ENCODE results near the gene TPM3. TPM values are rescaled to one million over a fixed set of nuclear protein-coding genes. Genes with fewer than 3 reads are reported as not detected.

TPM3 gene
- total RNA-seq, 1 experiment from 2014 or later: 545 TPM

- intact Hi-C loops (cut with micrococcal nuclease; ENCODE audit: unreplicated experiment) (no loop called here), in situ Hi-C loops (cut with HindIII; ENCODE audit: low pct_unique_long_range_greater_than_20kb, low sequenced_read_pairs) (no loop called here)
- Histone ChIP-seq H3K27ac (ENCODE audit: low read length) (no peak overlapping the region), H3K4me3 (ENCODE audit: low read depth in 2 of 2, low read length in 2 of 2) (no peak overlapping the region), H3K9me3 (ENCODE audit: control insufficient read depth, insufficient read depth, low read depth, low read length) (no peaks in the 10 kb centered on the region), H3K36me3 (ENCODE audit: control insufficient read depth, insufficient read depth, low read length) (peaks cover 8% of the 10 kb centered on the region; the same call in 1 of the 2 replicates), H3K27me3 (ENCODE audit: control insufficient read depth, insufficient read depth, low read length) (no peaks in the 10 kb centered on the region), H3K4me1 (ENCODE audit: control insufficient read depth, insufficient read depth, low read length) (no peaks in the 10 kb centered on the region)
- no TSS peak for BruUV-seq (replicated peaks)
- no peak for ATAC-seq
- POLR2A ChIA-PET: interaction anchor here (0.6 kb wide), 2 partner anchors 11 to 13 kb away, joined by 3 to 8 read pairs; partner anchors contain the start of gene UBAP2L
- CTCF ChIA-PET: no interaction called here
- TF ChIP-seq REST (IDR thresholded peaks at IDR 0.05; ENCODE audit: insufficient read depth in 1 of 2, low read depth in 2 of 2, low read length in 1 of 2) (no peak), TCF7L2 (IDR thresholded peaks at IDR 0.05; ENCODE audit: low read depth, low read length) (no peak), SIN3A (IDR thresholded peaks at IDR 0.05; ENCODE audit: borderline replicate concordance, insufficient read depth, low read depth, low read length) (no peak), CTCF (IDR thresholded peaks at IDR 0.05) (no peak), POLR2AphosphoS5 (IDR thresholded peaks at IDR 0.05; ENCODE audit: low read depth, low read length) (no peak)
- no peak for DNase-seq (ENCODE audit: low read depth, low spot score)
These were observed 15.4 kb upstream of the TPM3 start for GRCh38 chr1:154207262-154207661.

DNA sequence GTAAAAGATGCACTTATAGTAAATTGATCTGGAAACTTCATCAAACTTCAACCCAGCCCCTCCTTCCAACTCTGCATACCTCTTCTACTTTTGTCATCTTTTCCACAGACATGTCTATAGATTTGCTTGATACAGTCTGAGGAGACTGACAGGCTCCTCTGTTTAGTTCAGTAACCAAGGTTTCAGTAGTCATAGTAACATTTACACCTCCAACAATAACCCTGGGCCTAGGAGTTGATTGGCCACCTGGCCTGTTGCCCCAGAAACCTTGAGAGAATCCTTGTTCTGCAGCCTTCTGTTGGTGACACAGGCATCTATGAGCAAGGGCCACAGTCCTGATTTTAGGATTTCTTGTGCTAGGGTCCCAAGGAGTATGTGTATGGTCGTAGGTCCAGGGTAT lies 14.3 kb upstream of the TPM3 start, which contains the start of gene CFAP141:
Gene CFAP141, minus strand, starts transcription at position 138 of the 400 bp plus-strand sequence. Its CDS starts 26 bp downstream, at position 112.
- intact Hi-C loops (cut with micrococcal nuclease; ENCODE audit: unreplicated experiment): no loop called here

More for the DNA sequence above, 14.3 kb upstream of the TPM3 start, which contains the start of gene CFAP141:
- H3K4me3 ChIP-seq (ENCODE audit: low read depth in 2 of 2, low read length in 2 of 2): no peak within 1 kb of the TSS
- ChIA-PET CTCF (no interaction called here), POLR2A (no interaction called here)
- BruUV-seq (replicated peaks): no TSS peak
- H3K27ac ChIP-seq (ENCODE audit: low read length): no peak within 1 kb of the TSS
- in situ Hi-C loops (cut with HindIII; ENCODE audit: low pct_unique_long_range_greater_than_20kb, low sequenced_read_pairs): no loop called here
- ATAC-seq (peak; percentile 70), DNase-seq (ENCODE audit: low read depth, low spot score) (no peak)
- H3K36me3 ChIP-seq (ENCODE audit: control insufficient read depth, insufficient read depth, low read length): peaks cover 6% of the 10 kb centered on the region; the same call in 1 of the 2 replicates
- H3K27me3 ChIP-seq (ENCODE audit: control insufficient read depth, insufficient read depth, low read length): no peaks in the 10 kb centered on the region
- no peak for TF ChIP-seq REST (IDR thresholded peaks at IDR 0.05; ENCODE audit: insufficient read depth in 1 of 2, low read depth in 2 of 2, low read length in 1 of 2)
- no peak for TF ChIP-seq POLR2AphosphoS5 (IDR thresholded peaks at IDR 0.05; ENCODE audit: low read depth, low read length)
- no peak for TF ChIP-seq CTCF (IDR thresholded peaks at IDR 0.05)
- no peak for TF ChIP-seq SIN3A (IDR thresholded peaks at IDR 0.05; ENCODE audit: borderline replicate concordance, insufficient read depth, low read depth, low read length)
- TF ChIP-seq TCF7L2 (IDR thresholded peaks at IDR 0.05; ENCODE audit: low read depth, low read length): no peak
- no peaks in the 10 kb centered on the region for H3K4me1 ChIP-seq (ENCODE audit: control insufficient read depth, insufficient read depth, low read length)
- H3K9me3 ChIP-seq (ENCODE audit: control insufficient read depth, insufficient read depth, low read depth, low read length): no peaks in the 10 kb centered on the region
